ENCODE measurements around the gene ZNF699.

- TF ChIP-seq CTCF (IDR thresholded peaks at IDR 0.05) (no peak), EP300 (IDR thresholded peaks at IDR 0.05) (no peak), POLR2AphosphoS5 (IDR thresholded peaks at IDR 0.05) (no peak)
Observed at GRCh38 chr19:9324584-9324962, 14.9 kb upstream of the ZNF699 start.
